Measurements from ENCODE around the gene GRID1.
A peak's percentile ranks its signal among the peaks of the same experiment; 100 is the strongest.

GRID1 gene

GRCh38 chr10:85915245-85915846 lies 451.2 kb downstream of the GRID1 start:
- TF ChIP-seq, protein P1, sequence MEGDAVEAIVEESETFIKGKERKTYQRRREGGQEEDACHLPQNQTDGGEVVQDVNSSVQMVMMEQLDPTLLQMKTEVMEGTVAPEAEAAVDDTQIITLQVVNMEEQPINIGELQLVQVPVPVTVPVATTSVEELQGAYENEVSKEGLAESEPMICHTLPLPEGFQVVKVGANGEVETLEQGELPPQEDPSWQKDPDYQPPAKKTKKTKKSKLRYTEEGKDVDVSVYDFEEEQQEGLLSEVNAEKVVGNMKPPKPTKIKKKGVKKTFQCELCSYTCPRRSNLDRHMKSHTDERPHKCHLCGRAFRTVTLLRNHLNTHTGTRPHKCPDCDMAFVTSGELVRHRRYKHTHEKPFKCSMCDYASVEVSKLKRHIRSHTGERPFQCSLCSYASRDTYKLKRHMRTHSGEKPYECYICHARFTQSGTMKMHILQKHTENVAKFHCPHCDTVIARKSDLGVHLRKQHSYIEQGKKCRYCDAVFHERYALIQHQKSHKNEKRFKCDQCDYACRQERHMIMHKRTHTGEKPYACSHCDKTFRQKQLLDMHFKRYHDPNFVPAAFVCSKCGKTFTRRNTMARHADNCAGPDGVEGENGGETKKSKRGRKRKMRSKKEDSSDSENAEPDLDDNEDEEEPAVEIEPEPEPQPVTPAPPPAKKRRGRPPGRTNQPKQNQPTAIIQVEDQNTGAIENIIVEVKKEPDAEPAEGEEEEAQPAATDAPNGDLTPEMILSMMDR (IDR thresholded peaks at IDR 0.05; ENCODE audit: insufficient read depth, low read depth, low read length, missing control alignments), result no peak
- no peak for DNase-seq (ENCODE audit: low read depth)
- no peak overlapping the region for H3K4me3 ChIP-seq (ENCODE audit: low read length)

- TF ChIP-seq, protein P1 (IDR thresholded peaks at IDR 0.05; ENCODE audit: insufficient read depth, low read depth, low read length, missing control alignments), result no peak
- no peak for DNase-seq (ENCODE audit: low read depth)
- H3K4me3 ChIP-seq (ENCODE audit: low read length), result no peak overlapping the region
These were observed 451.9 kb downstream of the GRID1 start for GRCh38 chr10:85914720-85915119.

DNA sequence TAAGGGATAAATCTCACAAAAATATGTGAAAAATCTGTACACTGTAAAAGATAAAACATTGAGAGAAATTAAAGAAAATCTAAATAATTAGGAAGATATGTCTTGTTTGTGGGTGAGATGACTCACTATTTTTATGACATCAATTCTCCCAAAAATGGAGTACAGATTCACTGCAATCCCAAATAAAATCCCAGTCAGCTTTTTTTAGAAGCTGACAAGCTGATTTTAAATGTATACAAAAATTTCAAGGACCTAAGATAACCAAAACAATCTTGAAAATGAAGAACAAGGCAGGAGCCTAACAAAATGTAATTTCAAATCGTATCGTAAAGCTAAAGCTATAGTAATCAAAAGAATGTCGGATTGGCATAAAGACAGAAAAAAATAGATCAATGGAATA lies 458.1 kb downstream of the GRID1 start:
- DNase-seq (ENCODE audit: low read depth), result no peak
- H3K4me3 ChIP-seq (ENCODE audit: low read length), result no peak overlapping the region
- TF ChIP-seq, protein P1 (IDR thresholded peaks at IDR 0.05; ENCODE audit: insufficient read depth, low read depth, low read length, missing control alignments), result no peak

GRCh38 chr10:85902051-85902450 lies 464.5 kb downstream of the GRID1 start:
- TF ChIP-seq, protein P1 (IDR thresholded peaks at IDR 0.05; ENCODE audit: insufficient read depth, low read depth, low read length, missing control alignments), result no peak
- no peak overlapping the region for H3K4me3 ChIP-seq (ENCODE audit: low read length)
- DNase-seq (ENCODE audit: low read depth), result peak; percentile 53

- TF ChIP-seq, protein P1 (IDR thresholded peaks at IDR 0.05; ENCODE audit: insufficient read depth, low read depth, low read length, missing control alignments), result no peak
- DNase-seq (ENCODE audit: low read depth), result no peak
- H3K4me3 ChIP-seq (ENCODE audit: low read length), result no peak overlapping the region
These were observed 465.0 kb downstream of the GRID1 start for GRCh38 chr10:85901599-85901998.

- DNase-seq (ENCODE audit: low read depth), result no peak
- no peak overlapping the region for H3K4me3 ChIP-seq (ENCODE audit: low read length)
- TF ChIP-seq, protein P1 (IDR thresholded peaks at IDR 0.05; ENCODE audit: insufficient read depth, low read depth, low read length, missing control alignments), result no peak
These were observed 466.1 kb downstream of the GRID1 start for GRCh38 chr10:85900487-85900886.

- no peak for DNase-seq (ENCODE audit: low read depth)
- TF ChIP-seq, protein P1 (IDR thresholded peaks at IDR 0.05; ENCODE audit: insufficient read depth, low read depth, low read length, missing control alignments), result no peak
- no peak overlapping the region for H3K4me3 ChIP-seq (ENCODE audit: low read length)
These were observed 466.5 kb downstream of the GRID1 start for GRCh38 chr10:85900061-85900460.
